Sigmoid colon (tissue), 4 donors: Measurements from ENCODE around the gene TSPAN33.

Experiments
- CTCF ChIP-seq, 4 experiments: fragments of 450-650 bp in 3 of 4; fragments of 200-600 bp in 1 of 4; IDR thresholded peaks; one replicate each; pipeline ENCODE4 v1.5.1; 2016 to 2019; ENCODE audit warnings: antibody characterized with exemption in 4 of 4, mild to moderate bottlenecking in 3 of 4, moderate library complexity in 2 of 4
- EP300 ChIP-seq, 4 donors: sonication (generic); formaldehyde crosslinking; IDR thresholded peaks; one replicate each; pipeline ENCODE4 v1.6.1; 2017; ENCODE audit warnings: antibody characterized with exemption in 4 of 4

- TF ChIP-seq CTCF (IDR thresholded peaks at IDR 0.05) (peak; percentile 73 to 91 (median 82)), EP300 (IDR thresholded peaks at IDR 0.05) (no peak)
Measured at GRCh38 chr7:129210256-129210988, 65.9 kb downstream of the TSPAN33 start.
